Mesenchymal stem cell (in vitro differentiated cells and primary cell): Measurements from ENCODE around the gene CRELD2.
A peak's percentile ranks its signal among the peaks of the same experiment; 100 is the strongest.

Experiments
- DNase-seq: peaks from one replicate; pipeline ENCODE4 v3.0.0-alpha.2; 2013
- H2AFZ ChIP-seq: one replicate; pipeline ENCODE4 v1.6.1; 2013; ENCODE audit warnings: low read depth, mild to moderate bottlenecking, control low read depth, inconsistent platforms, low read length, moderate library complexity
- H2AK5ac ChIP-seq: 2 replicates; pipeline ENCODE4 v1.6.1; 2013; ENCODE audit warnings: low read length, moderate library complexity, mild to moderate bottlenecking, inconsistent platforms; ENCODE audit not compliant: severe bottlenecking
- H2BK120ac ChIP-seq: one replicate; pipeline ENCODE4 v1.6.1; 2013; ENCODE audit warnings: low read depth, mild to moderate bottlenecking, inconsistent platforms, low read length, moderate library complexity
- H2BK12ac ChIP-seq, 2 experiments: one replicate each; pipeline ENCODE4 v1.6.1; 2013; ENCODE audit warnings: inconsistent platforms in 2 of 2, low read length in 2 of 2, mild to moderate bottlenecking in 2 of 2, moderate library complexity in 2 of 2, control low read depth in 1 of 2
- H2BK15ac ChIP-seq: one replicate; pipeline ENCODE4 v1.6.1; 2013; ENCODE audit warnings: mild to moderate bottlenecking, low read depth, inconsistent platforms; ENCODE audit not compliant: poor library complexity, severe bottlenecking
- H2BK5ac ChIP-seq: 2 replicates; pipeline ENCODE4 v1.6.1; 2013; ENCODE audit warnings: low read depth, mild to moderate bottlenecking, low read length, control low read depth, inconsistent platforms; ENCODE audit not compliant: poor library complexity, severe bottlenecking
- H3K14ac ChIP-seq, 2 experiments: one replicate each; pipeline ENCODE4 v1.6.1; 2013; ENCODE audit warnings: inconsistent platforms in 2 of 2, low read length in 2 of 2, control low read depth in 1 of 2, mild to moderate bottlenecking in 1 of 2, moderate library complexity in 1 of 2
- H3K18ac ChIP-seq, 2 experiments: one replicate each; pipeline ENCODE4 v1.6.1; 2013; ENCODE audit warnings: inconsistent platforms in 2 of 2, low read length in 2 of 2, control low read depth in 1 of 2, low read depth in 1 of 2, mild to moderate bottlenecking in 1 of 2
- H3K23ac ChIP-seq, 2 experiments: one replicate each; pipeline ENCODE4 v1.6.1; 2013; ENCODE audit warnings: inconsistent platforms in 2 of 2, low read length in 2 of 2, mild to moderate bottlenecking in 2 of 2, moderate library complexity in 2 of 2, control low read depth in 1 of 2
- H3K27ac ChIP-seq: 2 replicates; pipeline ENCODE4 v1.5.1; 2013; ENCODE audit warnings: mild to moderate bottlenecking, moderate library complexity, low read length, control low read depth, inconsistent platforms; ENCODE audit not compliant: poor library complexity, severe bottlenecking
- H3K27me3 ChIP-seq, 2 experiments: 2 replicates each; pipeline versions ENCODE4 v1.6.1 to v1.7.0; 2013; ENCODE audit warnings: low read length in 2 of 2, mild to moderate bottlenecking in 2 of 2, moderate library complexity in 2 of 2, control low read depth in 1 of 2, inconsistent platforms in 1 of 2; ENCODE audit not compliant: control insufficient read depth in 1 of 2, insufficient read depth in 1 of 2
- H3K36me3 ChIP-seq, 2 experiments: 2 replicates each; pipeline versions ENCODE4 v1.6.1 to v1.7.0; 2013; ENCODE audit warnings: low read length in 2 of 2, control low read depth in 1 of 2, inconsistent platforms in 1 of 2, low read depth in 1 of 2, mild to moderate bottlenecking in 1 of 2; ENCODE audit not compliant: insufficient read depth in 2 of 2, control insufficient read depth in 1 of 2
- H3K4ac ChIP-seq, 2 experiments: one replicate each; pipeline ENCODE4 v1.6.1; 2013; ENCODE audit warnings: inconsistent platforms in 2 of 2, low read length in 2 of 2, mild to moderate bottlenecking in 2 of 2, moderate library complexity in 2 of 2, control low read depth in 1 of 2, low read depth in 1 of 2
- H3K4me1 ChIP-seq: 2 replicates; pipeline ENCODE4 v1.6.1; 2013; ENCODE audit warnings: low read depth, low read length, control low read depth; ENCODE audit not compliant: control insufficient read depth, insufficient read depth
- H3K4me2 ChIP-seq: 2 replicates; pipeline ENCODE4 v1.6.1; 2013; ENCODE audit warnings: low read length, mild to moderate bottlenecking, inconsistent platforms; ENCODE audit not compliant: poor library complexity, severe bottlenecking
- H3K4me3 ChIP-seq, 2 experiments: 2 replicates each; pipeline versions ENCODE4 v1.5.1 to v1.7.0; 2013; ENCODE audit warnings: low read length in 2 of 2, mild to moderate bottlenecking in 2 of 2, control low read depth in 1 of 2, low read depth in 1 of 2; ENCODE audit not compliant: insufficient read depth in 1 of 2
- H3K79me1 ChIP-seq: replicated peaks from 2 replicates; pipeline ENCODE4 v1.6.1; 2013; ENCODE audit warnings: mild to moderate bottlenecking, control low read depth, low read length, inconsistent platforms; ENCODE audit not compliant: poor library complexity, severe bottlenecking
- H3K9ac ChIP-seq: 2 replicates; pipeline ENCODE4 v1.7.0; 2013; ENCODE audit warnings: mild to moderate bottlenecking, low read length, moderate library complexity
- H3K9me3 ChIP-seq: 2 replicates; pipeline ENCODE4 v1.7.0; 2013; ENCODE audit warnings: mild to moderate bottlenecking, low read length; ENCODE audit not compliant: control insufficient read depth
- H4K8ac ChIP-seq: one replicate; pipeline ENCODE4 v1.6.1; 2013; ENCODE audit warnings: inconsistent platforms, mild to moderate bottlenecking, low read length, moderate library complexity
- H4K91ac ChIP-seq: one replicate; pipeline ENCODE4 v1.6.1; 2013; ENCODE audit warnings: mild to moderate bottlenecking, low read length, inconsistent platforms
- WGBS: methylation state at CpG from one replicate; pipeline ENCODE4 v1.1.7; 2013; ENCODE audit warnings: mixed read lengths; 5-methylcytosine and 5-hydroxymethylcytosine counted together

CRELD2 gene

DNA sequence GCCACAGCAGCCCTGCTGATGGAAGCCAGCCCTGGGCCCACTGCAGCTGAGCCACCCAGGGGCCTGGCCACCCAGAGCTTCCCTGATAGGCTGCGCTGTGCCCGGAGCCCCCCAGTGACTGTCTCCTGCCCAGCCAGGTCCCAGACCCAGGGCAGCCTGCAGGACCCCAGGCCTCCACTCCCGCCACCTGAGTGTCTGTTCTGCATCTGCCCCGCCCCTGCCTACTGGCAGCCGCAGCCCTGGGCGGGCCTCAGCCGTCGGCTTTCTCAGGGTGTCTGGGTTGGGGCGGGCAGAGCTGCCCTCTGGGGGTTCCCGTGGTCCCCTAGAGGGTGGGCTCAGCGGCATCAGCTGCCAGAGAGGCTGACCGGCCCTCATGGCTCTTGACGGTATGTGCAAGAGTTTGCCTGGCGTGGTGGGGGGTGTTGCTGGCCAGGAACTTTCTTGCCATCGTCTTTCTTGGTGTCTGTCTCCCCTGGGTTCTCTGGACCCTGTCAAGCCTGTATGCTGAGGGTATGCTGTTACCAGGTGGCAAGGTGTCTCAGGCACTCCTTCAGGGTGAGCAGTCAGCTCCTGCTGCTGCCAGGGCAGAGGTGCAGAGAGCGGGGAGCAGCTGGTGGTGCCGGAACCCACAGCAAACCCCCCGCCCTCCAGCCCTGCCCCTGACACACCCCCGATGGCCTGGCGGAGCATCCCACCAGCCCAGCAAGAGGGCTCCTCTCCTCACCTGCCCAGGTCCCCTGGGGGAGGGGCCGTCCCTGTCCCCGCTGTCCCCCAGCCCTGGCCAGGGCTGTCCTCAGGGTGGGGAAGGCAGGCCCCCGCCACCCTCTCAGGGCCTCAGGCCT lies 29.9 kb downstream of the CRELD2 start:
- peak overlapping the region; percentile 31 for H4K91ac ChIP-seq
- H3K14ac ChIP-seq = peak overlapping the region in 1 of 2 experiments; percentile 49
- H2BK12ac ChIP-seq = peak overlapping the region in 1 of 2 experiments; percentile 24
- H2AFZ ChIP-seq = no peak overlapping the region
- no peak overlapping the region for H4K8ac ChIP-seq
- DNase-seq = no peak
- peak overlapping the region; percentile 19 for H2BK5ac ChIP-seq
- H3K4me3 ChIP-seq = no peak overlapping the region
- no peak overlapping the region for H3K9ac ChIP-seq
- H3K79me1 ChIP-seq = no peaks in the 10 kb centered on the region
- peaks cover 36% of the 10 kb centered on the region for H3K4me1 ChIP-seq
- H2AK5ac ChIP-seq = no peak overlapping the region
- no peaks in the 10 kb centered on the region for H3K9me3 ChIP-seq
- H3K4me2 ChIP-seq = no peak overlapping the region
- H3K27me3 ChIP-seq = no peaks in the 10 kb centered on the region
- H3K4ac ChIP-seq = peak overlapping the region in 1 of 2 experiments; percentile 17
- H2BK120ac ChIP-seq = no peak overlapping the region
- 83% methylated on average over 23 of the region's 23 CpGs for WGBS
- H3K27ac ChIP-seq = no peak overlapping the region
- no peaks in the 10 kb centered on the region for H3K36me3 ChIP-seq
- no peak overlapping the region for H3K18ac ChIP-seq
- H3K23ac ChIP-seq = no peak overlapping the region
- H2BK15ac ChIP-seq = peak overlapping the region; percentile 2

DNA sequence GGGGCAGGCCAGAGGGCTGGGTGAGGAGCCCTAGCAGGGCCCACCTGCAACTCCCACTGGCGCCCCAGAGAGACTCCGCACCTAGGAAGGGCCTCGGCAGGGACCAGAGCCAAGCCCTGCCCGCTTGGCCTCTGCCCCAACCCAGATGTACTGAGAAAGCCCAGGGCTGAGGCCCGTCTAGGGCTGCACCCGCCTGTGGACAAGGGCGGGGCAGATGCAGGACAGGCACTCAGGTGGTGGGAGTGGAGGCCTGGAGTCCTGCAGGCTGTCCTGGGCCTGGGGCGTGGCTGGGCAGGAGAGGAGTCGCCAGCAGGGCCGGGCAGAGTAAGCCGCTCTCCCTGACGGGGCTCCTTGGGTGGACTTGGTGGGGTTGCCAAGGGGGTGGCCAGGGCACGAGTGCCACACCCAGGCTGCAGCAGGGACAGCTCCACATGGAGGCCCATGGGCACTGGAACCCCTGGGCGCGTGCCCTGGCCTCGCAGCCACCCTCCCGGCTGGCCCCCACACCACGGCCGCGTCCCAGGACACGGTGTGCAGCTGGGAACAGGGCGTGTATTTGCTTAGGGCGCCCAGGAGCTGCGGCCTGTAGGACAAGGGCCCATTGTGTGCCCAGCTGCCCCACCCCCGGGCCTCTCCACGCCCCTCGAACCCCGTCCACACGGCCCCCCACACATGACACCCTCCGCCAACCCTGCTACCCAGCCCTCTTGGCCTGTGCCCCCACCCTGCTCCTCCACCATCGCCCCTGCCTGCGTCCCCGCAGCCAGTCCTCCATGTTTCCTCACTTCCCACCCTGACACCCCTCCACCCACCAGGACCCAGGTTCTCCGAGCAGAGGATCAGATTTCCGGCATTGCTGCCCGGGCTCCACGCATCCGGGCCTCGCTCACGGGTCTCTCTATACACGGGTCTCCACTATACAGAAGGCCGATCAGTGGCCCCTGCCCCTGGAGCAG lies 30.8 kb downstream of the CRELD2 start:
- Histone ChIP-seq H3K9ac (no peak overlapping the region), H3K4me1 (peaks cover 43% of the 10 kb centered on the region), H3K27me3 (no peaks in the 10 kb centered on the region), H3K4me2 (no peak overlapping the region), H2AK5ac (no peak overlapping the region), H2AFZ (no peak overlapping the region), H3K14ac (peak overlapping the region in 1 of 2 experiments; percentile 28), H4K8ac (peak overlapping the region; percentile 19), H3K36me3 (no peaks in the 10 kb centered on the region), H2BK12ac (no peak overlapping the region), H3K4ac (peak overlapping the region; percentile 17 to 64), H4K91ac (peak overlapping the region; percentile 35), H3K4me3 (no peak overlapping the region), H3K9me3 (no peaks in the 10 kb centered on the region), H2BK15ac (peak overlapping the region; percentile 44), H3K79me1 (no peaks in the 10 kb centered on the region), H2BK120ac (no peak overlapping the region), H3K23ac (no peak overlapping the region), H3K27ac (no peak overlapping the region), H3K18ac (no peak overlapping the region), H2BK5ac (no peak overlapping the region)
- no peak for DNase-seq
- 94% methylated on average over 42 of the region's 42 CpGs for WGBS

DNA sequence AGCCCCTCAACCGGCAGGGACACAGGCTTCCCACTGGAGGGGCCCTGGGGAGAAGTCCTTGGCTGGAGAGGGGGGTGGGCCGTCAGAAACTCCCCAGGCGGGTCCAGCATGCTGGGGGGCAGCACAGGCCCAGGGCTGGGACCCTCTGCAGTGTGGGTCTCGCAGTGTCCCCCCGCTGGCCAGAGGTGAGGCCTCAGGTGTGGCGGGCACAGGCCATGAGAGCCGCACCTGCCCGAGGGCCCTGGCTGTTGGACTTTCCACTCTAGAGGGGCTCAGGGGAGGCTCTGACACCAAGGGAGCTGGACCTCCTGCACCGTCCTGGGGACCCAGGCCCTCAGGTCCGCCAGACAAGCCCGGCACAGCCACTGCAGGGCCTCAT lies 31.5 kb downstream of the CRELD2 start:
- Histone ChIP-seq H3K4me3 (no peak overlapping the region), H2BK5ac (no peak overlapping the region), H2AK5ac (peak overlapping the region; percentile 53), H3K9ac (no peak overlapping the region), H2BK120ac (no peak overlapping the region), H3K23ac (no peak overlapping the region), H3K18ac (no peak overlapping the region), H3K27me3 (no peaks in the 10 kb centered on the region), H3K14ac (no peak overlapping the region), H2AFZ (no peak overlapping the region), H3K9me3 (no peaks in the 10 kb centered on the region), H3K4me2 (no peak overlapping the region), H4K8ac (no peak overlapping the region), H3K4me1 (peaks cover 49% of the 10 kb centered on the region), H3K36me3 (no peaks in the 10 kb centered on the region), H3K79me1 (no peaks in the 10 kb centered on the region), H3K27ac (no peak overlapping the region), H4K91ac (no peak overlapping the region), H2BK12ac (no peak overlapping the region), H2BK15ac (peak overlapping the region; percentile 50), H3K4ac (no peak overlapping the region)
- DNase-seq = no peak
- 86% methylated on average over 10 of the region's 11 CpGs for WGBS
